Hypothalamus (tissue), 51 donors: Measurements from ENCODE around the gene LRMDA.

Experiments
- DNase-seq, 51 donors: peaks; one replicate each; lab custom pipeline; 2025; lab: John Stamatoyannopoulos, UW

Gene LRMDA

GRCh38 chr10:75469006-75469616 is 37.7 kb downstream of the LRMDA start:
- no peak for DNase-seq

DNA sequence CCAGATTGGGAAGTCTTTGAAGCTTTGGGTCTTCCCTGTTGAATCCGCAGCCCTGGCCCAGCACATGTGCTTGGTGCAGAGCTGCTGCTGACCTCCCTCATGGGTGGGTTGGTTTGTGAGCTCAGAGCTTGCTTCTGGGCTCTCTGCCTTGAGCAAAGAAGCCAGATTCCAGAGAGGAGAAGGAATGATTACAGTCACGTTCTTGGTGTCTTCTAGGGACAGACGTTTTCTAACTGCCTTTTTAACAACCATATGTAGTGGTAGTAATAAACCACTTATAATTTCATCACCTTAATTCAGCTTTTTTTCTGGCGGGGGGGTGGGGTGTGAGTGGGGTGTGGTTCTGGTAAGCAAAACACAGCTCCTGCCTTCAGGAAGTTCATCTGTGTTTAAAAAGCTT is 39.5 kb downstream of the LRMDA start:
- DNase-seq, result no peak

- DNase-seq, result no peak
Observed at GRCh38 chr10:75472685-75473084, 41.3 kb downstream of the LRMDA start.

GRCh38 chr10:75474106-75474505 is 42.7 kb downstream of the LRMDA start:
- DNase-seq, result no peak

- DNase-seq, result no peak
Observed at GRCh38 chr10:75475460-75476182, 44.2 kb downstream of the LRMDA start.

DNA sequence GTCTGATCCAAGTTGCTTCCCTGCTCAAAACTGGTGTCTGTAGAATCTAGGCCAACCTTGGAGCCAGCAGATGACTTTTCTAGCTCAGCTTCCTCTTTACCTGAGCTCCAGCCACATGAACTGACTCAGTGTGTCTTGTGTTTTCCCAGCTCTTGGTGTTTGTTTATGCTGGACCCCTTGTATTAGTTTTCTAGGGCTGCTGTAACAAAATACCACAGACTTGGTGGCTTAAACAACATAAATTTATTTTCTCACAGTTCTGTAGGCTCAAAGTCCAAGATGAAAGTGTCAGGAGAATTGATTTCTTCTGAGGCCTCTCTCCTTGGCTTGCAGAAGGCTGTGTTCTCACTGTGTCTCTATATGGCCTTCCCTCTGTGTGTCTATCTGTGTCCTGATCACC is 45.1 kb downstream of the LRMDA start:
- DNase-seq, result no peak

- DNase-seq, result no peak
Observed at GRCh38 chr10:75476985-75477384, 45.6 kb downstream of the LRMDA start.

DNA sequence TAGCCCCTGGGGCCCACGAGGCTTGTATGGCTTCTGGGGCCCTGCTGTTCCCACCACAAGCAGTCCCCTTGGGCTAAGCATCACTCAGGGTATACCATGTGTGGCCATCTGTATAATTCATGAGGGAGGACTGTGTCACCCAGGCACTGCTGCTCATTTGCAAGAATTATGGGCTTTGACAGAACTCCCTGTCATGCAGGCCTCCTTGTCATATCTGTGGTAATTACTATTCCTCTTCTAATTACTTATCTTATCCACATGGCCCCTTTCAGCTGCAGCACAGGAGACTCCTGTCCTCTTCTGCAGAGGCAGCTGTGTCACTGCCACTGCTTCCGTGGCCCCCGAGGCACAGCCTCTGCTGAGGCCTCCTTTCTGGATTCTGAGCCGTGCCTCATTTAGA is 46.3 kb downstream of the LRMDA start:
- no peak for DNase-seq

DNA sequence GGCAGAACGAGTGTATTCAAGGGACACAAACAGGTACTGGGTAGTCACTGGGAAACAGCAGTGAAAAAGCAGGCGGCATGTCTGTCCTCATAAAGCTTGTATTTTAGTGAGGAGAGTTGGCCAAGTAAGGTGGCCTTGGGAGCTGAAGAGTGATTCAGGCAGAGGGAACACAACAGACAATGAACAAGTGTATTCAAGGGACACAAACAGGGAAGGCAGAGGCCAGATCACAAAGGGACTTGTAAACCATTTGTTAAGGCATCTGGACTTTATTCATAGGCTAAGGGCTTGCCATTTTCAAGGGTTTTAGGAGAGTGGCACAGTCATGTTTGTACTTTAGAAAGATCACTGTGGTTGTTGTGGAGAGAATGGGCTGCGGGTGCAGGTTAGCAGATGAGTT is 49.0 kb downstream of the LRMDA start:
- DNase-seq, result no peak

DNA sequence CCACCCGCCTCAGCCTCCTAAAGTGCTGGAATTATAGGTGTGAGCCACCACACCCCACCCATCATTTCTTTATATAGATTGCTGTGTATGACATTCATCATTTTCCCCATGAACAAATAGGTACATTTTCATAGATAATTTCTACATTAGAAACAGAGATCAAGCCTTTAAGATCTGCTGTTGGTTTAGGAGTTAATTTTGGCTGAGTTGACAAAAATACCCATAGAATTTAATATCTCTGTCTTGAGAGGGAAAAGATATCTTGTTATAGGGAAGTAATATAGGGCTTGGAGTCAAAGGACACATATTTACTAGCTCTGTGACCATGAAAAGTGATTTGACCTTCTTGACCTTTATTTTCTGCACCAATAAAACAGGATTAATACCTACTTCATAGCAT is 51.8 kb downstream of the LRMDA start:
- no peak for DNase-seq

- no peak for DNase-seq
Observed at GRCh38 chr10:75484717-75485116, 53.3 kb downstream of the LRMDA start.

DNA sequence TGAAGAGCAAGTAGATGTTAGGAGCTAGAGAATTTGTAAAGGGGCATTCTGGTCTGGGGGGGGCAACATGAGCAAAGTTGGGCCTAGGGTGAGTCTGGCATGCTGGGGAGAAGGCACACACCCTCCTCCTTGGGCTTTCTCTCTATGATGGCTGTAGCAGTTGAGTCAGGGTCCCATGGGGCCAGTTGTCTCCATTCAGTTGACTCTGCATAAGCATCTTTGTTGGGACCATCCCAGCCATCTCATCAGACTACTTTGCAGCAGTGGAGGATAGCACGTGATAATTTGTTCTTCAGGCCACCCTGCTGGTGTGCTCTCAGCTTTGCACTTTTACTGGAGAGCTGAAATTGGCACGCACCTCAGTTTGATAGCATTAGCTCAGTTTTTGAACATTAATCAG is 55.2 kb downstream of the LRMDA start:
- no peak for DNase-seq

DNA sequence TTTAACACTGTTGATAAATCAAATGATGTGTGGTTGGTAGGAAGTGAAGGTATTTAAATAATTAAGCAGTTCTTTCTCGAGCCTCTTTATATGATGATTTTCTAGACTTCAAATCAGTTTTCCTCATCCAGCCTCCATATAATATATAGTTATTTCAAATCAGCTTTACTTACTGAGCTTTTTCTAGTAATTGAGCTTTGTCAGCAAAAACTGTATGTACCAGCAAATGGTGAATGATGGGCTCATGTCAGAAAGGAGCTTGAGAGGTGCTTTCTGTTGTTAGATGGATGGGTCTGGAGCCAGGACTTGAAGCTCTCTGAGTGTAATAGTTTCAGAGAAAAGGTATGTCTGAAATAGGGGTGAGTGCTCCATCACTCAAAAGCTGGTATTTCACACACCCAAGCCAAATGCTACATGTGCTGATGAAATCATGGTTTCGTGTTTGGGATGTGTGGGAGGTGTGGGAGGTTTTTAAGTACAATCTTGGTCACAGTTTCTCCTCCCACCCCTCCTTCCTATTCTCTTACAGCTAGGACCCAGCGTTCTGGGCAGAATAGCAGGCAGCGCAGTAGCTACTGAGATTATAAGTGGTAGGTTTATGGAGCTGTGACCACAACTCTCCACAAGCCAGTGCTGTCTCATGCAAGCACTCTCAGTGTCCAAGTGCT is 55.8 kb downstream of the LRMDA start:
- DNase-seq, result peak in 1 of 51 donors; percentile 4

DNA sequence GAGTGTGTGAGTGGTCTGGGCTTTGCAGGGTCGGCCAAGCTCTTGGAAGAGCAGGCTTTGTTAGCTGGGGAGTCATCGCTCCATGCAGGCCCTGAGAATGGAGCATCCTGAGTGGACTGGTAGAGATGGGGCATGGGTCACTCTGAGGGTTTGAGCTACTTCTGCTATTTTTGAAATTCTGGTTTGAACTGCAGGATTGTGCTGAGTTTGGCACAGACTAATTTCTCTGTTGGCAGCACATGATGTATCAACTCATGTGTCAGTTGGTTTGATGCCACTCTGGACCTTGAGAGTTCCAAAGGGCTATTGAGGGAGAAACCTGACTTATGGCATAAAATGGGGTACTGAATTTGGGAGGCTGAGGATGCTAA is 56.3 kb downstream of the LRMDA start:
- no peak for DNase-seq

- DNase-seq, result no peak
Observed at GRCh38 chr10:75492173-75492925, 60.9 kb downstream of the LRMDA start.

- DNase-seq, result no peak
Observed at GRCh38 chr10:75493464-75493863, 62.0 kb downstream of the LRMDA start.

DNA sequence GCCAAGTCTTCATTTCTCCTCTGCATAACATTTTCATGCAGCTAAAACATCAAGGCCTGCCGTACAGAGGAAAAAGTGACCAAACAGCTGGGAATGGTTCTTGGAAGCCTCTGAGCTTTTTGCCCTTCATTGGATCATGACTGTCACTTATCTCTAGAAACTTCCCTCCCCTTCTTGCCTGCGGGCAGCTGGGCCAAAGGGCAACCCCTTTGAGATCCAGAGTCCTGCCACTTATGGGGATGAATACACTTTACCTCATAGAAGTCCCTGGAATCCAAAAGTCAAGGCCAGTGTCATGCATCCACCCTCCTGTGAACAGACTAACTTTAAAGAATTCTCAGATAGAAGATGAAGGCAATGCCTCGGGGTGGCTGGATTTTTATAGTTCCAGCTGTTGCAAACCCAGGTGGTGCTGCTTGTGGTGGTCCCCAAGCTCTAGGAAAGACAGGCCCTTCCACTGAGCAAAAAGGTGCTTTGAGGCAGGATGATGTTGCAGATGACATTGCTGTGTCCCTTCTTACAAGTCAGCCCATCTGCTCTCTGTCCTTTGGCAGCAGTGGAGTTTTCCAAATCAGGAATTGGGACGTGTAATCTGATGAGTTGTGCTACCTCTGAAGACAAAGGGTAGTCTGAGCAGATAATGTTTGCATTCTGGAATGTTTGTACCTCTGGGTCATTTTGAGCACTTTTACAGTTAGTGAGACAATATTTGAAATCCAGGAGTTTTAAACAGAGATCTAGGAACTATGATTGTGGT is 64.2 kb downstream of the LRMDA start:
- DNase-seq, result no peak

- DNase-seq, result no peak
Observed at GRCh38 chr10:75496191-75496567, 64.8 kb downstream of the LRMDA start.

DNA sequence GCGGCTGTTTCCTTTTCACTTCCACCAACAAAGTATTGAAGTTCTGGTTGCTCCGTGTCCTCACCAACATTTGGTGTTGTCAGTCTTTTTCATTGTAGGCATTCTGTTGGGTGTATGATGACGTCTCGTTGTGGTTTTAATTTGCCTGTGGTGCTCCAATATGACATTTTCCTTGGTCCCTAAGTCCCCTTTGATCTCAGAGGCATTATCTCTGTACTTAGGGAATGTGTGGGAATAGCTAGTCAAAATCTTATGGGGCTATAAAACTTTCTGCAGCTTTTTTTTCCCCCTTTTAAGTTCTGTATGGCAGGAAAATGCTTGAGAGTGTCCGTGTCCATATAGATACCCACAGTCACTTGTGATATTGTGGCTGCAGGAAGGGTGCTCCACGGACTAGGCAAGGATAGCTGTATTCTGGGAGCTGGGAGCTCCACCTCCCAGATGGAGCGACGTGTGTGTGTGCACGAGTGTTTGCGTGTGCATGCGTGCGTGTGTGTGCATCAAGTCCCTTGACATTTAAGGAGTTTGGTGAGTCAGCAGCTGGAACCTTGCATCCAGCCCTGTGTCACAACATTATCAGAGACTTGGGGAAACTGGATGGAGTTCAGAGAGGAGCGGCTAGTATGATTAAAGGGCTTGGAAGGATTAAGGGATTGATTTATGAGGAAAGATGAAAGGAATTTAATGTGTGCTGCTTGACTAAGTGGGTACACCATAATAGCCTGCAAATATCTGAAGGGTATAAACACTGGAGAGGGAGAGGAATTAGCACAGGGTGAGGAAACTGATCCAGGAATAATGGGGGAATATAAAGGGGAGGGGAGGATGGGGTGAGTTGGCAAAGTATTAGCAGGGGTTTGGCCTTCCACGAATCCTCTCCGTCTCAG is 66.8 kb downstream of the LRMDA start:
- no peak for DNase-seq

DNA sequence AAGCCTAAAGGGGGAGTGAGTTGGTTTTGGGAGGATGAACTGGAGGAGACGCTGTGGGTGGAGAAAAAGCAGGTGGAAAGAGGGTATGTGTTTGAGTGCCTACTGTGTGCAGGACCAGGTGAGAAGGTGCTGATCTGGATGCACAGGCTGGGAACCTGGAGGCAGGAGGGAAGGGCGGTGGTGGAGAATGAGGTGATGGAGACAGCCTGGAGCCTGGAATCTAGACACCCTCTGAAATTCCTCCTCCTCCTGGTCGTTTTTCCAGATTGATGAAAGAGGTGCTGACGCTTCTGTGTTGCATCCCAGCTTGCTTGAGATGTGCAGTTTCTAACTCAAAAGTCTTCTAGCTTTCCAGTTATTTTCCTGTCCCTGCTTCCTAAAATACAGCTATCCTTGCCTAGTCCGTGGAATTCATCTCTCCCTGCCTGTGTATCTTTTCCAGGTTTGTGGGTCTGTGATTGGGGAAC is 67.5 kb downstream of the LRMDA start:
- no peak for DNase-seq
